CD4-positive, alpha-beta T cell treated with Interferon alpha-2 for 1 hour (primary cell): Measurements from ENCODE around the gene TFAP2B.

Source experiments
- DNase-seq, 2 donors: peaks; one replicate each; pipeline ENCODE4 v3.0.0-alpha.2; 2020 to 2022

The TFAP2B gene

GRCh38 chr6:50849796-50850180, 31.1 kb downstream of the TFAP2B start:
- DNase-seq: no peak

GRCh38 chr6:50850223-50851048, 31.8 kb downstream of the TFAP2B start:
- DNase-seq: no peak

- no peak for DNase-seq
Measured at GRCh38 chr6:50851049-50851845, 32.6 kb downstream of the TFAP2B start.

GRCh38 chr6:50853939-50854338, 35.3 kb downstream of the TFAP2B start:
- no peak for DNase-seq

- no peak for DNase-seq
Measured at GRCh38 chr6:50861692-50862091, 43.0 kb downstream of the TFAP2B start.

GRCh38 chr6:50862176-50862575, 43.5 kb downstream of the TFAP2B start:
- DNase-seq: no peak

- DNase-seq: no peak
Measured at GRCh38 chr6:50864601-50865000, 45.9 kb downstream of the TFAP2B start.

GRCh38 chr6:50868466-50868865, 49.8 kb downstream of the TFAP2B start:
- DNase-seq: no peak

GRCh38 chr6:50873167-50873566, 54.5 kb downstream of the TFAP2B start:
- no peak for DNase-seq

GRCh38 chr6:50884364-50884763, 65.7 kb downstream of the TFAP2B start:
- DNase-seq: no peak

GRCh38 chr6:50887112-50887511, 68.4 kb downstream of the TFAP2B start:
- no peak for DNase-seq

- DNase-seq: no peak
Measured at GRCh38 chr6:50889497-50889896, 70.8 kb downstream of the TFAP2B start.

GRCh38 chr6:50889935-50890334, 71.3 kb downstream of the TFAP2B start:
- no peak for DNase-seq

GRCh38 chr6:50890579-50890978, 71.9 kb downstream of the TFAP2B start:
- no peak for DNase-seq

- no peak for DNase-seq
Measured at GRCh38 chr6:50891290-50891689, 72.6 kb downstream of the TFAP2B start.
